Neural cell (in vitro differentiated cells): ENCODE measurements around the gene ZRANB3. TPM values are rescaled to one million over a fixed set of nuclear protein-coding genes. Genes with fewer than 3 reads are reported as not detected.

Source experiments
- H2AFZ ChIP-seq: fragments of 200-600, 300-800 bp; sonication (generic), shearing (Covaris generic); 2 replicates; pipeline ENCODE4 v1.6.0; 2014; ENCODE audit warnings: low read depth, mild to moderate bottlenecking, antibody characterized with exemption, low read length, moderate library complexity
- H3F3A ChIP-seq: fragments of 200-600 bp; shearing (Covaris generic); 2 replicates; pipeline ENCODE4 v1.6.1; 2016; ENCODE audit warnings: mild to moderate bottlenecking, moderate library complexity, mixed read lengths, antibody characterized with exemption, low read length; ENCODE audit not compliant: insufficient read depth, poor library complexity, severe bottlenecking
- H3K27ac ChIP-seq: fragments of 200-600, 300-800 bp; sonication (generic), shearing (Covaris generic); 2 replicates; pipeline ENCODE4 v1.5.1; 2014; ENCODE audit warnings: mild to moderate bottlenecking, low read length, moderate library complexity
- H3K27me3 ChIP-seq: fragments of 300-800, 200-600 bp; sonication (generic), shearing (Covaris generic); 2 replicates; pipeline ENCODE4 v1.6.0; 2014; ENCODE audit warnings: mild to moderate bottlenecking, low read depth, low read length, moderate library complexity; ENCODE audit not compliant: insufficient read depth
- H3K36me3 ChIP-seq: fragments of 300-800, 200-600 bp; sonication (generic), shearing (Covaris generic); 2 replicates; pipeline ENCODE4 v1.5.1; 2014; ENCODE audit warnings: mild to moderate bottlenecking, antibody characterized with exemption, low read length, moderate library complexity; ENCODE audit not compliant: insufficient read depth
- H3K4me2 ChIP-seq: fragments of 300-800, 200-600 bp; sonication (generic), shearing (Covaris generic); 2 replicates; pipeline ENCODE4 v1.6.0; 2014; ENCODE audit warnings: mild to moderate bottlenecking, low read length
- H3K4me3 ChIP-seq: fragments of 300-800, 200-600 bp; sonication (generic), shearing (Covaris generic); 2 replicates; pipeline ENCODE4 v1.5.1; 2014; ENCODE audit warnings: mild to moderate bottlenecking, low read length, moderate library complexity
- H3K79me2 ChIP-seq: fragments of 200-600 bp; shearing (Covaris generic); replicated peaks from 2 replicates; pipeline ENCODE4 v1.6.0; 2014; ENCODE audit warnings: mild to moderate bottlenecking, low read length, moderate library complexity; ENCODE audit not compliant: insufficient read depth
- H3K9ac ChIP-seq: fragments of 300-800, 200-600 bp; sonication (generic), shearing (Covaris generic); 2 replicates; pipeline ENCODE4 v1.6.1; 2016; ENCODE audit warnings: mild to moderate bottlenecking, low read length, mixed read lengths
- H3K9me2 ChIP-seq: fragments of 200-600 bp; shearing (Covaris generic); 2 replicates; pipeline ENCODE4 v1.6.1; 2016; ENCODE audit warnings: mild to moderate bottlenecking, low read length, mixed read lengths; ENCODE audit not compliant: insufficient read depth
- H3K9me3 ChIP-seq: fragments of 200-600, 300-800 bp; sonication (generic), shearing (Covaris generic); 2 replicates; pipeline ENCODE4 v1.6.1; 2016; ENCODE audit warnings: mild to moderate bottlenecking, mixed run types, low read length, moderate library complexity, mixed read lengths
- H4K20me1 ChIP-seq: fragments of 200-600 bp; shearing (Covaris generic); 2 replicates; pipeline ENCODE4 v1.6.1; 2016; ENCODE audit warnings: mild to moderate bottlenecking, mixed run types; ENCODE audit not compliant: insufficient read depth
- CTCF ChIP-seq: fragments of 450-650 bp; IDR thresholded peaks from 2 replicates; pipeline ENCODE4 v1.5.1; 2014; ENCODE audit warnings: antibody characterized with exemption, mild to moderate bottlenecking, moderate library complexity; ENCODE audit not compliant: poor library complexity, severe bottlenecking
- EP300 ChIP-seq: fragments of 450-650 bp; conservative IDR thresholded peaks from 2 replicates; pipeline ENCODE4 v1.6.1; 2014; ENCODE audit warnings: antibody characterized with exemption, mild to moderate bottlenecking, moderate library complexity; ENCODE audit not compliant: poor library complexity, severe bottlenecking
- EZH2 ChIP-seq: fragments of 200-600, 300-800 bp; shearing (Covaris generic), sonication (generic); IDR thresholded peaks from 2 replicates; pipeline ENCODE4 v1.6.1; 2014; ENCODE audit warnings: antibody characterized with exemption, low read length, borderline replicate concordance, mild to moderate bottlenecking; ENCODE audit not compliant: insufficient read depth, poor library complexity, severe bottlenecking
- MXI1 ChIP-seq: fragments of 450-650 bp; conservative IDR thresholded peaks from 2 replicates; pipeline ENCODE4 v1.6.1; 2014; ENCODE audit warnings: antibody characterized with exemption, mild to moderate bottlenecking; ENCODE audit not compliant: poor library complexity, severe bottlenecking
- POLR2AphosphoS5 ChIP-seq: IDR thresholded peaks from 2 replicates; pipeline ENCODE4 v1.6.1; 2012
- RAD21 ChIP-seq: fragments of 450-650 bp; conservative IDR thresholded peaks from 2 replicates; pipeline ENCODE4 v1.6.1; 2014; ENCODE audit warnings: antibody characterized with exemption, mild to moderate bottlenecking, moderate library complexity
- REST ChIP-seq: IDR thresholded peaks from 2 replicates; pipeline ENCODE4 v1.6.1; 2012; ENCODE audit warnings: borderline replicate concordance
- SMC3 ChIP-seq: fragments of 450-650 bp; conservative IDR thresholded peaks from 2 replicates; pipeline ENCODE4 v1.6.1; 2014; ENCODE audit warnings: antibody characterized with exemption, mild to moderate bottlenecking, moderate library complexity; ENCODE audit not compliant: poor library complexity
- TAF1 ChIP-seq: IDR thresholded peaks from 2 replicates; pipeline ENCODE4 v1.6.1; 2012; ENCODE audit warnings: low read depth
- polyA plus RNA-seq: library from polyadenylated mRNA; depleted of rRNA; stranded (reverse); fragments of >200 nt; gene quantifications from 2 replicates; pipeline ENCODE4 v1.2.3, GENCODE V29; 2014

Gene ZRANB3
- polyA plus RNA-seq, 1 donor from 2014 or later = 3.5 TPM

GRCh38 chr2:135245071-135245470 is 285.9 kb downstream of the ZRANB3 start:
- no peaks in the 10 kb centered on the region for H3K9me3 ChIP-seq
- no peak overlapping the region for H3K4me3 ChIP-seq
- TF ChIP-seq TAF1 = no peak
- no peak for TF ChIP-seq SMC3
- no peak for TF ChIP-seq POLR2AphosphoS5
- TF ChIP-seq RAD21 = no peak
- no peak for TF ChIP-seq MXI1
- no peak for TF ChIP-seq EP300
- no peak for TF ChIP-seq REST
- TF ChIP-seq EZH2 = no peak
- TF ChIP-seq CTCF = no peak
- no peaks in the 10 kb centered on the region for H3K27me3 ChIP-seq
- no peaks in the 10 kb centered on the region for H3K9me2 ChIP-seq
- no peaks in the 10 kb centered on the region for H3K36me3 ChIP-seq
- H2AFZ ChIP-seq = no peak overlapping the region
- H4K20me1 ChIP-seq = no peaks in the 10 kb centered on the region
- no peaks in the 10 kb centered on the region for H3F3A ChIP-seq
- H3K4me2 ChIP-seq = no peak overlapping the region
- no peaks in the 10 kb centered on the region for H3K79me2 ChIP-seq
- no peak overlapping the region for H3K9ac ChIP-seq
- H3K27ac ChIP-seq = no peak overlapping the region

GRCh38 chr2:135238651-135239050 is 292.4 kb downstream of the ZRANB3 start:
- H4K20me1 ChIP-seq = no peaks in the 10 kb centered on the region
- TF ChIP-seq MXI1 (no peak), POLR2AphosphoS5 (no peak), EZH2 (no peak), SMC3 (no peak), RAD21 (no peak), TAF1 (no peak), CTCF (no peak), REST (no peak), EP300 (no peak)
- no peak overlapping the region for H2AFZ ChIP-seq
- H3K9ac ChIP-seq = no peak overlapping the region
- no peaks in the 10 kb centered on the region for H3F3A ChIP-seq
- H3K9me3 ChIP-seq = no peaks in the 10 kb centered on the region
- H3K4me2 ChIP-seq = no peak overlapping the region
- H3K9me2 ChIP-seq = no peaks in the 10 kb centered on the region
- H3K27ac ChIP-seq = no peak overlapping the region
- H3K36me3 ChIP-seq = no peaks in the 10 kb centered on the region
- no peaks in the 10 kb centered on the region for H3K79me2 ChIP-seq
- H3K4me3 ChIP-seq = no peak overlapping the region
- H3K27me3 ChIP-seq = no peaks in the 10 kb centered on the region
